SIG-M5 treated with dmso at 0.1 percent for 504 hours (cell line): ENCODE results near the gene FOXI1.

Source experiments
- DNase-seq: peaks from one replicate; lab custom pipeline; 2025; ENCODE audit not compliant: unreplicated experiment; lab: John Stamatoyannopoulos, UW

The FOXI1 gene

DNA sequence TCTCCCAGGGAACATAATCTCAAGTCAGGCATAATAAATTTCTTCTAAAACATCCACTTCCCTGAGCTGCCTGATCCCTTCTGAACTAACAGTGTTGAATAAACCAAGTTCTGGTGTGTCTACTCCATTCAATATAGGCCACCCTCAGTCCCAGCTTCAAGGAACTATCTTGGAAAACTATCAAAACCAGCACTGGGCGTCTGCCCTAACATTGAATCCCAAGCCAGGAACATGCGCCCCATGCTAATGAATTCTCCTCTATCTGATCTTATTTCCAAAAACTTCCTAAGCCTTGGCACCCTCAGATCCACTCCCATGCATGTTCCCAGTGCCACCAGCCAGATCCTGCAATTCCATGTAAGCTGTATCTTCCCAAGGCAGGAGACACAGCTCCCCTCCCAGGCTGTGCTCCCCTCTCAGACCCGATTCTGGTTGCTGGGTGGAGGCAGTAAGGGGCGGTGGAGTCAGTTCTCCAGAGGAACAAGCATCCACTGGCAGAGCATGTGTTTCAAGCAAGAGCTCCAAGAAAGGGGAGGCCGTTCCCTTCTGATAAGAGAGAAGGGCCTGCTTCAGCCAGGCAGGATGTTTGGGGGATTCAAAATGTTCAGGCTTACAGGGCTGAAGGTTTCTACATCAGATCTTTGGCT is 13.1 kb upstream of the FOXI1 start:
- no peak for DNase-seq

DNA sequence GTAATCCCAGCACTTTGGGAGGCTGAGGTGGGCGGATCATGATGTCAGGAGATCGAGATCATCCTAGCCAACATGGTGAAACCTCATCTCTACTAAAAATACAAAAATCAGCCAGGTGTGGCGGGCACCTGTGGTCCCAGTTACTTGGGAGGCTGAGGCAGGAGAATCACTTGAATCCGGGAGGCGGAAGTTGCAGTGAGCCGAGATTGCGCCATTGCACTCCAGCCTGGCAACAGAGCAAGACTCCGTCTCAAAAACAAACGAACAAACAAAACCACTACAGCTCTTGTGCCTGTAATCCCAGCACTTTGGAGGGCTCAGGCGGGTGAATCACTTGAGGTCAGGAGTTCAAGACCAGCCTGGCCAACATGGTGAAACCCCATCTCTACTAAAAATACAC is 11.4 kb upstream of the FOXI1 start:
- peak; percentile 53 for DNase-seq

DNA sequence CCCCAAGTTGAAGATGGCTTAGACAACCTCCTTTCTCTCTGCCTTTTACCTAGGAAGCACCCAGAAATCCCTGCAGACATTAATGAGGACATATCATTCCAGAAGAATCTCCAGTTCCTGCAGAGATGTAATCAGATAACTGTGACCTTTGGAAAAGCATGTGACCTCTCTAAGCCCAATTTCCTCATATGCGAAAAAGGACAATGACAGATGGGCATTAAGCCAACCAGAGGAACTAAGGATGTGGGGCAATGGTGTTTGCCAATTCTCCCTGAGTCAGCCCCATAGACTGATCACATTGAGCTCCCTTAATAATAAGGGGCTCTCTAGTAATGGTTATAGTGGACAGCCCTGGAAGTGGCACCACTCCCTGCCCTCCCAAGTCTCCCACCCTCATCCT is 10.1 kb upstream of the FOXI1 start:
- peak; percentile 23 for DNase-seq

DNA sequence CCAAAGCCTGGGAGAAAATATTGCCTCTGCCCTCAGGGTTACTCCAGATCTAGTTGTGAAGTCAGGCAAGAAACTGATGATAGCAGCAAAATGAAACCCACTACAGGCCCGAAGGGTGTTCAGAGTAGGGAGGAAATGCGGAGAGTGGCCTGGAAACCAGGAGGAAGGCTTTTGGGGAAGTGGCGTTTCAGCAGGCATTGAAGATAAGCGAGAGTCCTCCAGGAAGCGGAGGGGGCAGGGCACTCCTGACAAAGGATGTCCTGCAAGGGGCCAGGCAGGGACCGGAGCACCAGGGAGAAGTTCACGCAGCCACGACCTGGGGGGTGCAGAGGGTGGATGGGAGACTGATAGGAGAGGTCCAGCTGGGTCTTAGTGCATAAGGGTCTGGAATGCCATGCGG is 7.8 kb upstream of the FOXI1 start:
- no peak for DNase-seq

DNA sequence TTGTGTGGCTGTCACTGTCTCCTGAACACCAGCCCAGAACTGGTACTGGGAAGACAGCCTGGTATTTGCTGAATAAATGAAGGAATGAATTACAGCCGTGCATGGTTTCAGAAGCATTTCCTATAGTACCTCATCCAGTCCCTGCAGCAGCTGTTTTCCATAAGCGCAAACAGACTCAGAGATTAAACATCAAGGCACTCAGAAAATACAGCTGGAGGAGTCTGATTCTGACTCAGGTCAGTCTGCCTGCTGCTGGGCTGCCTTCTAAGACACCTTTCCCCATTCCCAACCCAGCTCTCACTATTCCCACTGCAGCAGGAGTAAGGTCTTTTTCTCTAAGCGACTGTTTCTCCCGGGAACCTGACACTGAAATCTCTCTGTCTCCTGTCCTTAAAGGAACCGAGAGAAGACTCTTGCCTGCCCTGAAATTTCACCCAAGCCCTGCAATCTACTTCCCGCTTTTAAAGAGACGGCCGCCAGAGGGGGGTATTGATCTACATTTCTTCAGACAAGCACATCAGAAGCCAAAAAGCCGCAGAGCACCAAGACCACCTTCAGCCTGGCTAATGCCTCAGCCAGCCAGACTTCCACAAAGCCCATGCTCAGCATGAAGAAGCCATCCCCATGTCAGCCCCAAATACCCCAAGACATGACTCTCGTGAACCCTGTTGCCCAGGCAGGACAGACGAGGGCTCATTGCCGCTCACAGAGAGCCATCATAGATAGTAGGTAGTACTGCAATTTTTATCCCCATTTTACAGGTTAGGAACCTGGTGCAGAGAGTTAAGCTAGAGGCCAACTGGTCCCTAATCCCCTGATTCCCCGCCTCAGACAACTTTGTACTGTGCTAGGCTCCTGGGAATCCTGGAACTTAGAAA is 5.4 kb upstream of the FOXI1 start:
- peak; percentile 87 for DNase-seq

DNA sequence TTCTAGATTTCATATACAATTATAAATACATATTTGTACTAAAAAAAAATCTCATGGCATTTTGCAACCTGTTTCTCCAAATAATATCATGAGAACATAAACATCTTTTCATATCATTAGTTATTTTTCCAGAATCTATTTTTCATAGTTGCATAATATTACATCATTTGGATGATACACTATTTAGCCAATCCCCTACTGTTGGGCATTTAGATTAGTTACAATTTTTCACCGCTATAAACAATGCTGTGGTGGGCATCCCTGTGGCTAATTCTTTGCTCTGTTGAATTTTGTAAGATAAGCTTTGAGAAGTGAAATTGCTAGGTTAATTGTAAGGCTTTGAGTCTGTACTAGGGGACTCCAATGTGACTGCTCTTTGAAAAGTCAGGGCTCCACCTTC is 2.2 kb upstream of the FOXI1 start:
- no peak for DNase-seq

DNA sequence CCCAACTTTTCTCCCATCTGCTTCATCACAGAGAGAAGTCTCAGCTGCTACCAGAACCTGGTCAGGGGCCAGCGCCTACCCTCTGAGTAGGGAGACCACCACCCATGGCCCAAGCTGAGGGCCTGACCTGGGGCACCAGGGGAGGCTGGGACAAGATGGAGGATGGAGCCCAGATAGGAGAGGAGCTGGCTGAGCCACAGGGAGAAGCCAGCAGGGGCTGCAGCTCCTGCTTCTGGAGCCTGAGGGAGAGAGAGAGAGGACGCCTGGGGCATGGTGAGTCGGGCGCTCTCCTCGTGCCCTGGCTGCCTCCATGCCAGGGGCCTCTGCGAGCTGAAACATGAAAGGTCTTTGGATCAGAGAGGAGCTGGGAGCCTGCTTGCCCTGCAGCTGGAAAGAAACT is 1.4 kb upstream of the FOXI1 start:
- DNase-seq: no peak

DNA sequence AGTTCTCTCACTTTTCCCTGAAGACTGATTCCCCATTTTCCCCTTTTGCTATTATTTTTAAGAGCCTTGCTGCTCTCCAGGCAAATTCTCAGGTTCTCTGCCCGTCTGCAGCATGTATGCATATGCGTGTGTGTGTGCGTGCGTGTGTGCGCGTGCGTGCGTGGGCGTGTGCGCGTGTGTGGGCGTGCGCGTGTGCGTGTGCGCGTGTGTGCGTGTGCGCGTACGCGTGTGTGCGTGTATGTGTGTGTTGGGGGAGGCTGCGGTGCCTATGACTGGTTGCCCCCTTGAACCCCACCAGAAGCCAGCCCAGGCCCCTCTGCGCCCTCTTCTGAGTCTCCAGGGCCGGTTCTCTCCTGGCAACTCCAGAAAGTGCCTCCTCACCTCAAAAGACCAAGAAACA is 987 bp upstream of the FOXI1 start:
- DNase-seq: no peak

DNA sequence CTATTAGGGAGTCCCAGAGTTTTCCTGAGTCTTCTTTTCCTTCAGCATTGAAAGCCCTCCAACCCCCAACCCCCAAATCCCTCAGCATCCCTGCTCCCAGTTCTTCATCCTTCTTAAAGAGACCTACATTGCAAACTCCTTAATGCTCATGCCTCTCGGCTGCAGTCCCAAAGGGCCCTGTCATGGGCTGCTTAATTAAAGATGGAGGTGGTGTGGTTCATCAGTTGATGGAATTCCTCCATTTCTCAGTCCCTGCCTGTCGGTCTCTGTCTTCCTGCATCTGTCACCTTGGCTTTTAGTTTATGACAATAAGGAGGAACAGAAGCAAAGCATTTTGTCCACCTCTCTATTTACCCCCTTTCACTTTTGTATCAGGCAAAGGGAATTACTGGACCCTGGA is 2.0 kb downstream of the FOXI1 start:
- no peak for DNase-seq

DNA sequence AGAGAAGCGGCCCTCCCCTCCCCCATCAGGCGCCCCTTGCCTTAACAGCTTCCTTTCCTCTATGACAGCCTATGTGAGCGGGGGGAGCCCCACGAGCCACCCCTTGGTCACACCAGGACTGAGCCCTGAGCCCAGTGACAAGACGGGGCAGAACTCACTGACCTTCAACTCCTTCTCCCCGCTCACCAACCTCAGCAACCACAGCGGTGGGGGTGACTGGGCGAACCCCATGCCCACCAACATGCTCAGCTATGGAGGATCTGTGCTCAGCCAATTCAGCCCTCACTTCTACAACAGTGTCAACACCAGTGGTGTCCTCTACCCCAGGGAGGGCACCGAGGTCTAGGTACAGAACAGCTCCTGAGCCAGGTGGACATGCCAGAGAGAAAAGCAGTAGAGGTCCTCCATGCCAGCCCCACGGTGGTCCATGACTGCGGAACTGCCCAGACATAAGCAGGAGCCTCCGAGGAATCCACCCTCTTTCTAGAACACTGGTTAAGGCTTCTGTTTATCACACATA is 2.6 kb downstream of the FOXI1 start:
- DNase-seq: no peak

DNA sequence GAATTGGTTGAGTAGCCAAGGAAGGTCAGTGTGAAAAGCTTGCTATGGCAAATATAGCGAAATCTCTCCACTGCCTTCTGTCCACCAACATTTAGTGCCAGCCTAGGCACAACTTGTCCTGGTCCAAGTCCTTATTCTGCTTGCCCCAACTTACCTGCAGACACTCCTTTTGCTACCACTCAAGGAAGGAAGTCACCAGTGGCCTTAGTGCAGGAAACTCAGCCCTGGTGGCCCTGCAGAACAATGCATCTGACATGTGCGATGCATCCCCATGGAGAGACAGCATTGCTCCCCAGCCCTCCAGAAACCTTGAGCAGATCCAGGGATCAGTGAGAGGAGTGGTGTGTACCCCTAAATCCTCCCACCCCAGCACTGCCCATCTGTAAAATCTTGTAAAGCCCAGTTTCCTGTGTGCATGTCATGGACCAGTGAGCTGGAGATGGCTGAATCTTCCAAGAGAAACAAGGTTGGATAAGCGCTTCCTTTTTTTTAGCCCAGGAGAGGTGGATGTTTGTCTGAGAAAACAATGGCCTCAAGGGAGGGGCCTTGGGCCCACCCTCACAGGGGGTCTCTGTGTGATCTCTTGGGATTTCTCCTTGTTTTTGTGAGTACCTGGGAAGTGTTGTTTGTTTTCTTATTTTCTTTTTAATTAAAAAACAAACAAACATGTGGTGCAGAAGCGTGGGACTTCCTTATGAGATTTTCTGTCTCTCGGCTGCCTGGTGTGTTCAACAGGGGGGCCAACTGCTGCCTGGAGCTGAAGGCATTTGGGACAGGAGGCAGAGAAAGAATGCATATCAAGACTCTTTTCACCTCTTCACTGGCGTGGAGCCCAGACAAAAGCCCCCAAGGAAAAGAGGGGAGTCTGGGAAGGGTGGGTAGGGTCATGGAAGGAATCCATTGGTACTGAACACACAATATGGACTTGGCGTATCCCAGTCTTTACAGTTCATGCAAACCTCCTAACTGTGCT is 3.6 kb downstream of the FOXI1 start:
- DNase-seq: no peak

DNA sequence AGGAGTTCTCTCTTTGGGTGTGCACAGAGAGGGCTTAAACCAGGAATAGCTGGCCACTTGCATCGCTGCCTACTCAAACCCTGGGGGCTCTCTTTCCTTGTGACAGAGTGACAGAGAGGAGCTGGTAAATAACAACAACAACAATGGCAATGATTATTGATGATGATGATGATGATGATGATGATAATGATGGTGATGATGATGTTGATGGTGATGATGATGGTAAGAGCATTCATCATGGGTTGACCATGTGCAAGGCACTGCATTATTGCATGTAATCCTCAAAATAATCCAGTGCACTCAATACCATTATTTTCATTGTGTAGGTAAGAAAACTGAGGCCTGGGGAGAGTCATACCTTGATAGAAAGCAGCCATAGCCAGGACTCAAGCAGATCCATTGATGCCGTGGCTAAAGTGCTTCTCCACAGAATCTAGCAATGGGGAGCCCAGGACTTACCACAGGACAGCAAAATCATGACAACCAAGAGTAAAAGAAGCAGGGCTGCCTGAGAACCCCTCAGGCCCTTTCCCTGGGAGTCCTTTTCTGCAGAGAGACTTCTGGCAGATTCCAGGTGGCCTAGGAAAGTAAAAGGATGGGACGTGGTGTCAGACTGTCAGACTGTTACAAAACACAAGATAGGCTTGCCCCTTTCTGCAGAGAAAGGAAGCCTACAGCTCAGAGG is 4.8 kb downstream of the FOXI1 start:
- no peak for DNase-seq

DNA sequence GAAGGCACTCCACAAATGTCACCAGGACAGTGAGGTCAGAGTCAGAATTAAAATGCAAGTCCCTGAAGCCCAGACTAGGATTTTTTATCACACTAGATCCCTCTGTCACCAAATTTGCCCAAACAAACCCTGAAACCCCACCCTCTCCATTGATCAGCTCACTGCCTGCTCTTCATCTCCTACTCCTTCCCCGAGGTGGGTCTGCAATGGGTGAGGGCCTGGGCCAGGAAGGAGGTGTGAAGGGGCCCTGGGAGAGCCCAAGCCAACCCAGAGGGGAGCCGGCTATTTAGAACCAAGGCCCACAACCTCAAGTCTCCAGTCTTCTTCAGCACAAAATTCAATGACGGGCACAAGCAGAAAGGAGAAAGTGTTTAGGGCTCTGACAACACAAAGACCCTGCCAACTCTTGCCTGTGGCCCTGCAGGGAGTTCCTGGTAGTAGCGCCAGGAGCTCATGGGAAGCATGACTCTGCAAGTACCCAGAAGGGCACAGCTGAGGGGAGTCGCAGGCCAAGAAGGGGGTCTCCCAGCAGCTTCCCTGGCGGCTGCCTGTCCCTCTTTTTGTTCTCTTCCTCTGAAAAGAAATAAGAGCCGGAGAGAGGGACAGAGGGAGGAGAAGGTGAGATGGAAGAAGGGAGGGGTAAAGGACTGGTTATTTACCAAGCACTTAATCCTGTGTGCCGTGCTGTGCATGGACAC is 5.5 kb downstream of the FOXI1 start:
- no peak for DNase-seq

DNA sequence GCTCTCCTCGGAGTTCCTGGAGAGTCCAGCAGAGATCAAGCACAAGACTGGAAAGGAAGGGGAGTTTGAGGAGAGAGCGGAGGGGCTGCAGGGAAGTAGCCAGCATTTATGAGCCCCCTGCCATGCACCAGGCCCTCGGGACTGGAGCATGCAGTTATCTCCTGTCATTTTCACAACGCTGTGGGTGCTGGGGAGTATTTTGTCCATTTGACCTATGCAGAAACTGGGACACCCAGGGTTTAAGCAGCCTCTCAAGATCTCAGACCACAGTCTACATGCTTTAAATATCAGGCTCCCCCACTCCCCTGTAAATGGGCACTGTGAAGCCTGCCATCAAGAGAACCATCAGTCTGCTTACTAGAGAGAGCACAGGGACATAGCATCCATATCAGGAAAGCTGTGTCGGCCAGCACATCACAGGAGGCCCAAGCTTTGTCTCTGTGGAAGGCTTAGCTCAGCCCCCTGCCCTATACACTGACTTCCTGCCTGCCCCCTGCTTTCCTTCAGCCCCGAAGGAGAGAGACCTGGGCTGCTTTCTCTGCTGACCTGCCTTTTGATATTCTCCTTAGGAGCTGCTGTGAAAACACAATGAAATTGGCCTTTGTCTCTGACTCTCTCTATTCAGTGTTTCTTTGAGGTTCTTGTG is 7.3 kb downstream of the FOXI1 start:
- DNase-seq: no peak

DNA sequence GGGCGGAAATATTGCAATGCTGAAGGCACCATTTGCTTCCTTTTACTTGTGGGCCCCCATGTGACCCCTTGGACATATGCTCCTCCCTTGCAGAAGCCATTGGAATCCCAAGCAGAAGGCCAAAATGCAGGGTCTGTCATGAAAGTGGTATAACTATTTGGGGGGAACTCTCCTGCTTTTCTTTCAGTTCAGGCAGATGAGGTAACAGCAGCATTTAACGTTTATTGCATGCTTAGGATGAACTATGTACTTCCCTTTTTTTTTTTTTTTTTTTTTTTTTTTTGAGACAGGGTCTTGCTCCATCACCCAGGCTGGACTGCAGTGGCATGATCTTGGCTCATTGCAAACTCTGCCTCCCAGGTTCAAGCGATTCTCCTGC is 7.8 kb downstream of the FOXI1 start:
- peak; percentile 76 for DNase-seq

DNA sequence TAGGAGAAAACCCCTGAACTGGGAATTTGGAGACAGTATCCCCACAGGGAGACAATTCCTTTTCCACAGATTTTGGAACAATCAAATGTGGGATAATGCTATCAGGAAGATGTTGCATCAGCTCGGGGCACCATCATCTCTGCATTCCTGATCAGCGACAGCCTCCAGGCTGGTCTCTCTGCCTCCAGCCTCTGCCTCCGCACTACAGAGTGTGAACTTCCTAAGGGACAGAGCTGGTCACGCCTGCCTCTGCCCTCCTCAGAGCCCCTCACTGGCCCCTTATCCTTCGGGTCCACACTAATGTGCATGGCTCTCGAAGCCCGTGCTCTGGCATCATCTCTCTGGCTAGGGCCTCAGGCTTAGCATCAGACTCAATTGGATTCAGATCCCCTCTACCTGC is 8.6 kb downstream of the FOXI1 start:
- DNase-seq: no peak

DNA sequence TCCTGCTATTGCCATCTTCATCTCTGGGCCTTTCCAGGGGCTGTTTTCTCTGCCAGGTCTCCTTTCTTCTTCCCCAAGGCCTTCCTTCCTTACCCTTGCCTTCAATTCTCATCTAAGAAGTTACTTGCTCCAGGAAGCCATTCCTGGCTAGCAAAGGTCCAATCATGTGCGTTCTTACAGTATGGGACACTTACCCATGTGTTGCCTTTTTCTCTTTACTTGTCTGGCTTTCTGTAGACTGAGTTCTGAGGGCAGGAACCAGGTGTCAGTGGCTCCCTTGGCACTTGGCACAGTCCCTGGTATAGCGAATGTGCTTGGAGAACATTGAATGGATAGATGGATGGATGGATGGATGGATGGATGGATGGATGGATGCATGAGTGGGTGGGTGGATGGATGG is 10.2 kb downstream of the FOXI1 start:
- no peak for DNase-seq

DNA sequence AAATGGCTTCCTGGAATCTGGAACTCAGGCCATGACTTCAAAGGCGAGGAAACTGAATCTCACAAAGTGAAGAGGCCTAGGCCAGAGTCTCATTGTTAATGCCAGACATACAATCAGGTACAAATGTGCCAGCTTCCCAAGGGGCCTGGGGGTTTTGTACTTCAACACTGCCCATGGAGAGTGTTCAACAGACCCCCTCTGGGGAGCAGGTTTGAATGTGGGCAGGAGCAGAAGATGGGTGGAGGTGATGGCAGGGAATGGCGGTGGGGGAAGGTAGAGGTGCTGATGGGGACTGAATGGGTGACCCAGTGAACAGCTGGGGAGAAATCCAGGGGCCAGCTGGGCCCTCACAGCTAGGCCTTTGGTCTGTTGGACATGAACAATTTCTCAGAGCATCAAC is 12.0 kb downstream of the FOXI1 start:
- DNase-seq: no peak

DNA sequence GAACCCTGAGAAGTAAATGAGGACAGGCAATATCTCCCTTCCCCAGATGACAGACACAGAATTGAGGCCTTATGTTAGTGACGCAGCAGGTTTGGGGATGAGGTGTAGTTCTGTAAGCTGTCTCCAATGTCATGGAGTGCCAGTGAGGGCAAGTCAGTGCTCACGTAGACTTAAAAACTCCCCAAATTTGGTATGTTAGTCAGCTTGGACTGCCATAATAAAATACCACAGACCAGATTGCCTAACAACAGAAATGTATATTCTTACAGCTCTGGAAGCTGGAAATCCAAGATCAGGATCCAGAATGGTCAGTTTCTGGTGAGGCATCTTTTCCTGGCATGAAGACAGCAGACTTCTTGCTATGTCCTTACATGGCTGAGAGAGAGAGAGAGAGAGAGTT is 14.9 kb downstream of the FOXI1 start:
- DNase-seq: no peak

DNA sequence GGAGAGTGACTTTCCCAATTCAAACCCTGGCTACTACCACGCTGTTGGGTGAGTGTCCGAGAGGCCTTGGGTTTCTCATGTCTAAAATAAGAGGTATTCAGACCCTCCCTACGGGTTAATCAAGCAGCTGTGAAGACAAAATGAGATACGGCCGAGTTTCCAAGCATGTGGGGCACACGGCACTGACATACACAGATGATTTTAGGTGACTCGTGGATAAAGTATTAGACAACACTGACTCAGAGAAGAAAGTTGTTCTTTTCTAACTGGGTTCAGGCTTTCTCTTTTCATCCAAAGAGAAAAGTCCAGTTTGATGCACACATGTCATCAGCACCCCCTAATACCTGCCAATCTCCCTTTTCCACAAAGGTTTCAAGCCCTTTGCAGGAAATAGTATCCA is 15.6 kb downstream of the FOXI1 start:
- DNase-seq: no peak
